VCaP (cell line): ENCODE measurements around the gene UBE2Q2.
A peak's percentile ranks its signal among the peaks of the same experiment; 100 is the strongest.
"Not testable (repeated sequence)": the region's sequence is repeated elsewhere in the genome, so short reads cannot be mapped to it uniquely, and the experiment has no call there.

Experiments used
- H3K27ac ChIP-seq: fragments of 450-650 bp; 2 replicates; pipeline ENCODE4 v1.5.1; 2017
- CTCF ChIP-seq: fragments of 450-650 bp; conservative IDR thresholded peaks from 2 replicates; pipeline ENCODE4 v1.5.1; 2017; ENCODE audit warnings: mild to moderate bottlenecking, moderate library complexity

UBE2Q2 gene

GRCh38 chr15:75843678-75844581 lies 683 bp downstream of the UBE2Q2 start:
- no peak for TF ChIP-seq CTCF
- H3K27ac ChIP-seq: peak overlapping the region; percentile 95

- peak overlapping the region; percentile 95 for H3K27ac ChIP-seq
- no peak for TF ChIP-seq CTCF
Measured at GRCh38 chr15:75844629-75845335, 1.5 kb downstream of the UBE2Q2 start.

GRCh38 chr15:75849167-75849566 lies 5.9 kb downstream of the UBE2Q2 start:
- no peak overlapping the region for H3K27ac ChIP-seq
- no peak for TF ChIP-seq CTCF

GRCh38 chr15:75850708-75851107 lies 7.5 kb downstream of the UBE2Q2 start:
- no peak overlapping the region for H3K27ac ChIP-seq
- no peak for TF ChIP-seq CTCF

- H3K27ac ChIP-seq: not testable (repeated sequence)
Measured at GRCh38 chr15:75851566-75851965, 8.3 kb downstream of the UBE2Q2 start.

- no peak for TF ChIP-seq CTCF
- H3K27ac ChIP-seq: no peak overlapping the region
Measured at GRCh38 chr15:75857886-75858285, 14.6 kb downstream of the UBE2Q2 start.

- TF ChIP-seq CTCF: no peak
- H3K27ac ChIP-seq: no peak overlapping the region
Measured at GRCh38 chr15:75861750-75862402, 18.6 kb downstream of the UBE2Q2 start.
